Left lung (tissue), 10 donors: ENCODE measurements around the gene BICDL2. TPM values are rescaled to one million over a fixed set of nuclear protein-coding genes. Genes with fewer than 3 reads are reported as not detected.

Experiments used
- ATAC-seq: fragments of 200-7000 bp; cut with Tn5 transposase; one replicate; pipeline ENCODE4 v1.9.1; 2020; ENCODE audit warnings: moderate library complexity
- DNase-seq, 4 donors: peaks; one replicate each; pipeline ENCODE4 v3.0.0-alpha.2; 2013 to 2020
- H3K27ac ChIP-seq, 2 donors: fragments of 200-600 bp; sonication (generic) in 1 of 2; one replicate each; pipeline versions ENCODE4 v1.5.0 to v1.8.0; 2020 to 2021
- H3K27me3 ChIP-seq, 2 donors: fragments of 200-600 bp; sonication (generic) in 1 of 2; one replicate each; pipeline versions ENCODE4 v1.5.0 to v1.8.0; 2020 to 2021
- H3K36me3 ChIP-seq, 2 donors: fragments of 200-600 bp; sonication (generic) in 1 of 2; one replicate each; pipeline versions ENCODE4 v1.5.0 to v1.8.0; 2020 to 2021
- H3K4me1 ChIP-seq, 2 donors: fragments of 200-600 bp; one replicate each; pipeline ENCODE4 v1.8.0; 2021
- H3K4me3 ChIP-seq, 2 donors: fragments of 200-600 bp; sonication (generic) in 1 of 2; one replicate each; pipeline versions ENCODE4 v1.5.0 to v1.8.0; 2020 to 2021; ENCODE audit warnings: mild to moderate bottlenecking in 1 of 2
- H3K9me3 ChIP-seq, 2 donors: fragments of 200-600 bp; sonication (generic) in 1 of 2; one replicate each; pipeline versions ENCODE4 v1.5.0 to v1.8.0; 2020 to 2021
- intact Hi-C, 2 donors: fragments of 100-400 bp; cut with DNase I; formaldehyde crosslinking; loops; one replicate each; pipeline versions ENCODE4 v1.11.2 to v1.14.2; 2022
- polyA plus RNA-seq, 6 donors: library from polyadenylated mRNA; unstranded; fragments of 120-200 nt; gene quantifications; one replicate each; pipeline ENCODE4 v1.2.1, GENCODE V29; 2013; ENCODE audit not compliant: insufficient read length in 6 of 6
- total RNA-seq, 2 donors: library from RNA; stranded (reverse); fragmentation: NEBNext Ultra II Directional; extraction: Animal tissue kit (Norgen Biotek cat#: 25700); gene quantifications; one replicate each; pipeline ENCODE4 v1.2.1, GENCODE V29; 2021
- TF ChIP-seq, protein P1 (sequence below), 2 donors: fragments of 200-600 bp; sonication (generic) in 1 of 2; IDR thresholded peaks; one replicate each; pipeline versions ENCODE4 v1.5.0 to v1.8.0; 2021; ENCODE audit warnings: antibody characterized with exemption in 2 of 2
- donor health status: DM: no; HTN: yes; CAD: no.
- donor health status: DM: no; HTN: no; CAD: no.

BICDL2 gene
- total and polyA plus RNA-seq, 8 donors, result 2.5 to 18.1 (median 3.9) TPM

DNA sequence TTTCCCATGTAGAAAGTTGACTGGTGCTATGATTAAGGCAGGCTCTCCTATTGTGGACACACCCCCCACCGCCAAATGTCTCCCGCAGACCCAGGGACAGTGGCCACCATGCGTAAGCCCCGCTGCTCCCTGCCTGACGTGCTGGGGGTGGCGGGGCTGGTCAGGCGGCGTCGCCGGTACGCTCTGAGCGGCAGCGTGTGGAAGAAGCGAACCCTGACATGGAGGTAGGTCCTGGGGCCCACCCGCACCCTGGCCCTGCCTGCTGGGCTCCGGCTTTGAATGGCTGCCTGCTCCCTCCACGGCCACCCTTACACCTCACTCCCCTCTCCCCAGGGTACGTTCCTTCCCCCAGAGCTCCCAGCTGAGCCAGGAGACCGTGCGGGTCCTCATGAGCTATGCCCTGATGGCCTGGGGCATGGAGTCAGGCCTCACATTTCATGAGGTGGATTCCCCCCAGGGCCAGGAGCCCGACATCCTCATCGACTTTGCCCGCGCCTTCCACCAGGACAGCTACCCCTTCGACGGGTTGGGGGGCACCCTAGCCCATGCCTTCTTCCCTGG is 13.3 kb upstream of the BICDL2 start:
- Histone ChIP-seq H3K9me3 (no peaks in the 10 kb centered on the region), H3K36me3 (no peaks in the 10 kb centered on the region), H3K27me3 (peaks cover 40 to 54% of the 10 kb centered on the region in 2 donors), H3K27ac (peak overlapping the region in 1 of 2 donors; percentile 86), H3K4me3 (peak overlapping the region in 1 of 2 donors; percentile 3), H3K4me1 (peaks cover 15 to 66% of the 10 kb centered on the region in 2 donors)
- intact Hi-C loops, result no loop called here
- ATAC-seq (no peak), DNase-seq (no peak)
- TF ChIP-seq, protein P1, sequence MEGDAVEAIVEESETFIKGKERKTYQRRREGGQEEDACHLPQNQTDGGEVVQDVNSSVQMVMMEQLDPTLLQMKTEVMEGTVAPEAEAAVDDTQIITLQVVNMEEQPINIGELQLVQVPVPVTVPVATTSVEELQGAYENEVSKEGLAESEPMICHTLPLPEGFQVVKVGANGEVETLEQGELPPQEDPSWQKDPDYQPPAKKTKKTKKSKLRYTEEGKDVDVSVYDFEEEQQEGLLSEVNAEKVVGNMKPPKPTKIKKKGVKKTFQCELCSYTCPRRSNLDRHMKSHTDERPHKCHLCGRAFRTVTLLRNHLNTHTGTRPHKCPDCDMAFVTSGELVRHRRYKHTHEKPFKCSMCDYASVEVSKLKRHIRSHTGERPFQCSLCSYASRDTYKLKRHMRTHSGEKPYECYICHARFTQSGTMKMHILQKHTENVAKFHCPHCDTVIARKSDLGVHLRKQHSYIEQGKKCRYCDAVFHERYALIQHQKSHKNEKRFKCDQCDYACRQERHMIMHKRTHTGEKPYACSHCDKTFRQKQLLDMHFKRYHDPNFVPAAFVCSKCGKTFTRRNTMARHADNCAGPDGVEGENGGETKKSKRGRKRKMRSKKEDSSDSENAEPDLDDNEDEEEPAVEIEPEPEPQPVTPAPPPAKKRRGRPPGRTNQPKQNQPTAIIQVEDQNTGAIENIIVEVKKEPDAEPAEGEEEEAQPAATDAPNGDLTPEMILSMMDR (IDR thresholded peaks at IDR 0.05), result no peak

DNA sequence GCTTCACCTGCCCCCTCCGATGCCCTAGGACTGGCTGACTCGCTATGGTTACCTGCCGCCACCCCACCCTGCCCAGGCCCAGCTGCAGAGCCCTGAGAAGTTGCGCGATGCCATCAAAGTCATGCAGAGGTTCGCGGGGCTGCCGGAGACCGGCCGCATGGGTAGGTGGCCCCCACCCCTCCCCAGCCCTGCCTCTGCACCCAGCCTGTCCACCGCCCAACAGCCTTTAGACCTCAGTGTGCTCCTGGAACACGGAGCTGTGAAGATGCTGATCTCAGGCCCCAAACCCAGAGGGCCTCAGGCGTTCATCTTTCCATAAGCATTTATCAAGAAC is 10.6 kb upstream of the BICDL2 start:
- Histone ChIP-seq H3K4me3 (peak overlapping the region in 1 of 2 donors; percentile 61), H3K27me3 (peaks cover 55 to 81% of the 10 kb centered on the region in 2 donors)
- TF ChIP-seq, protein P1 (IDR thresholded peaks at IDR 0.05), result no peak

DNA sequence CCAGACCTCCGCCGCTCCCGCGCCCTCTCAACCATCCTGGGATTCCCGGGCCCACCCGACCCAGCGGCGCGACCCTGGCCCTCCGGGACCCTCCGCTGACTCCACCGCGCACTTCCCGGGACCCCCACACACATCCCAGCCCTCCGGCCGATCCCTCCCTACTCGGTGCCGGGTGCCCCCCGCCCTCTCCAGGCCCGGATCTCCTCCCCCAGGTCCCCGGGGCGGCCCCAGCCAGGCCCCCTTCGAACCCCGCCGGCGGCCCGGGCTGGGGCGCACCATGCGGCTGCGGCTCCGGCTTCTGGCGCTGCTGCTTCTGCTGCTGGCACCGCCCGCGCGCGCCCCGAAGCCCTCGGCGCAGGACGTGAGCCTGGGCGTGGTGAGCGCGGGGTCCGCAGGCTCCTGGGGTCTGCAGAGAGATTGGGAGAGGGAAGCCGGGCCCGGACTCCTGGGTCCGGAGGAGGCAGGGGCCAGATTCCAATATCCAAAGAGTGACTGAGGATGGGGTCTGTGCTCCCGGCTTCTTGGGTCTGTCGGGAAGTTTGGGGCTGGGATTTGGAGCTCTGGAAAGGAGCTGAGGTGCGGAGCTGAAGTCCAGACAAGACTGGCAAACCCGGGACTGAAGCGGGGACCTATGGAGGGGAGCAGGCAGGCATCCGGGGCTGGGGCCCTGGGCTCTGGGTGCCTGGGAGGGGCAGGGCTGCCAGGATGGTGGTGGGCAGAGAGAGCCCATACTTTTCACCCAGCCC is 10.1 kb upstream of the BICDL2 start:
- Histone ChIP-seq H3K27ac (peak overlapping the region in 1 of 2 donors; percentile 86), H3K27me3 (peaks cover 55 to 86% of the 10 kb centered on the region in 2 donors), H3K36me3 (no peaks in the 10 kb centered on the region), H3K4me1 (peaks cover 15 to 55% of the 10 kb centered on the region in 2 donors), H3K4me3 (peak overlapping the region; percentile 25 to 61), H3K9me3 (no peaks in the 10 kb centered on the region)
- DNase-seq (peak in 2 of 4 donors; percentile 32 to 89), ATAC-seq (no peak)
- intact Hi-C loops, result no loop called here
- TF ChIP-seq, protein P1 (IDR thresholded peaks at IDR 0.05), result no peak

More for the DNA sequence above, 10.6 kb upstream of the BICDL2 start:
- H3K27ac ChIP-seq, result peak overlapping the region in 1 of 2 donors; percentile 86
- no peaks in the 10 kb centered on the region for H3K9me3 ChIP-seq
- DNase-seq, result no peak
- peaks cover 15 to 55% of the 10 kb centered on the region in 2 donors for H3K4me1 ChIP-seq
- no peaks in the 10 kb centered on the region for H3K36me3 ChIP-seq
- ATAC-seq, result no peak
- intact Hi-C loops, result no loop called here

DNA sequence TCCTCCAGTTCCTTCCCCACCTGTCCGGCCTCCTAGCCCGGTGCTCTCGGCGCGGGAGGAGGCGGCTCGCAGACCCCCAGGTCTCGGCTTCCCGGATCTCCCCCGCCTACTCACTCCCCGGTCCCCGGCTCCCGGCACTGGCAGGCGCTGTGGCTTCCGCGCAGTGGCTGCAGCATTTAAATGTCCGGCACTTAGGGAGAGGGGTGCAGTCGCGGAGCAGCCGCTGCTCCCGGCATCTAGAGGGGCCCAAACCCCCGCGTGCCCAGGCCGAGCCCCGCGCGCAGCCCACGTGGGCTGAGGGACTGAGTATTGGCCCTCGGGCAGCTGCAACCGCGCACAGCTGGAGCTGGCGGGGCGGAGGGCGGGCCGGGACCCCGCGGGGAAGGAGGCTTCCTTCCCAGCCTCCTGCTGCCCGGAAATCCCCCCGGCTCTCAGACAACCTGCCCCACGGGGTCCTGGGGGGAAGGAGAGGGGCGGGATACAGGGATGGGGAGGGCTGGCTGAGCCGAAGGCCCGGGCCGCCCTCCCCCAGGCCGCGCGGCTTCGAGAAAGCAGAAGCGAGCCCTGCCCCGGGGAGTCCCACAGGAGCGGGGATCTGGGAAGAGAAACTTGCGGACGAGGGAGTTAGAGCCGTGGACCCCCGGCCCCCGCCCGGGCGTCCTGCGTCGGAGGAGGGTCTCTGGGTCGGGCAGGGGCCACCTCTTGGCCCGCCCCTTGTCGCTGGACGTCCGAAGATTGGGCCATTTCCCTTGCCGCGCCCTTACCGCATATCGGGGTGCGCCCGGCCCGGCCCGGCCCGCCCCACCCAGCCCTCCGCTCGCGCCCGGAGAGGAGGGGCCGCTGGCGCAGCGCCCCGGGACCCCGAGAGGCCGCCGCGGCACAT is 9.3 kb upstream of the BICDL2 start, which contains the start of gene MMP25:
TSS of gene MMP25 (plus strand) at position 804 of the 883 bp plus-strand sequence. CDS start 357 bp downstream, outside the sequence.
- Histone ChIP-seq H3K9me3 (no peaks in the 10 kb centered on the region), H3K27me3 (peaks cover 55 to 92% of the 10 kb centered on the region in 2 donors), H3K4me1 (peaks cover 15 to 52% of the 10 kb centered on the region in 2 donors), H3K27ac (peak within 1 kb of the TSS in 1 of 2 donors; percentile 86), H3K4me3 (peak within 1 kb of the TSS; percentile 25 to 61), H3K36me3 (no peaks in the 10 kb centered on the region)
- DNase-seq (peak in 2 of 4 donors; percentile 51 to 93), ATAC-seq (peak; percentile 64)
- TF ChIP-seq, protein P1 (IDR thresholded peaks at IDR 0.05), result no peak
- intact Hi-C loops, result no loop called here
